HCT116 (cell line): Measurements from ENCODE around the gene SPRY4. TPM values are rescaled to one million over a fixed set of nuclear protein-coding genes. Genes with fewer than 3 reads are reported as not detected.

Experiments used
- ATAC-seq: fragments of 200-7000 bp; cut with Tn5 transposase; 2 replicates; pipeline ENCODE4 v1.9.1; 2020; ENCODE audit warnings: mild to moderate bottlenecking, moderate library complexity
- BruUV-seq: library from RNA; stranded (reverse); fragments of 400-500 nt; replicated peaks from 2 replicates; lab custom pipeline; 2021; lab: Mats Ljungman, UMichigan
- CTCF ChIA-PET: fragments of 300-600 bp; sonication (Branson Sonifier 250); formaldehyde crosslinking; loops from one replicate; lab custom pipeline; 2021; ENCODE audit warnings: antibody characterized with exemption; lab: Charles Lee
- POLR2A ChIA-PET: fragments of 300-600, 350-600 bp; sonication (Branson Sonifier 250); formaldehyde crosslinking; loops from one replicate; lab custom pipeline; 2021; ENCODE audit warnings: antibody characterized with exemption; lab: Charles Lee
- RAD21 ChIA-PET, 2 experiments: fragments of 300-600 bp; sonication (Branson Sonifier 250); formaldehyde crosslinking; loops; one replicate each; lab custom pipeline; 2023; ENCODE audit warnings: low total read pairs in 2 of 2; ENCODE audit not compliant: uncharacterized antibody in 2 of 2, unreplicated experiment in 2 of 2, low non-redundant PET in 1 of 2; lab: Charles Lee
- DNase-seq: peaks from one replicate; pipeline ENCODE4 v3.0.0-alpha.2; 2010; ENCODE audit warnings: low read depth, low spot score
- H2AFZ ChIP-seq: fragments of 200-600 bp; shearing (Covaris generic), sonication (generic); 2 replicates; pipeline ENCODE4 v1.6.1; 2017; ENCODE audit warnings: low read depth, mixed run types, mixed read lengths, antibody characterized with exemption, low read length; ENCODE audit not compliant: poor library complexity, severe bottlenecking
- H3K27ac ChIP-seq: 2 replicates; pipeline ENCODE4 v1.5.1; 2012; ENCODE audit warnings: low read depth, low read length
- H3K27me3 ChIP-seq: fragments of 200-600 bp; sonication (generic); 2 replicates; pipeline ENCODE4 v1.6.1; 2016; ENCODE audit warnings: mixed run types, low read length, mixed read lengths; ENCODE audit not compliant: insufficient read depth
- H3K36me3 ChIP-seq, 2 experiments: fragments of 200-500 bp in 1 of 2; fragments of 200-600 bp in 1 of 2; sonication (Bioruptor generic) in 1 of 2; sonication (generic) in 1 of 2; 2 replicates each; pipeline versions ENCODE4 v1.5.1 to v1.6.1; 2014 to 2016; ENCODE audit warnings: low read length in 2 of 2, inconsistent platforms in 1 of 2, mixed read lengths in 1 of 2, mixed run types in 1 of 2; ENCODE audit not compliant: insufficient read depth in 2 of 2, control insufficient read depth in 1 of 2
- H3K4me1 ChIP-seq, 2 experiments: fragments of 200-600 bp in 1 of 2; sonication (generic) in 1 of 2; 2 replicates each; pipeline versions ENCODE4 v1.5.1 to v1.6.1; 2012 to 2017; ENCODE audit warnings: low read length in 2 of 2, inconsistent platforms in 1 of 2, mild to moderate bottlenecking in 1 of 2, mixed read lengths in 1 of 2, mixed run types in 1 of 2, moderate library complexity in 1 of 2; ENCODE audit not compliant: insufficient read depth in 2 of 2, control insufficient read depth in 1 of 2
- H3K4me2 ChIP-seq: fragments of 200-600 bp; sonication (generic); 2 replicates; pipeline ENCODE4 v1.6.1; 2017; ENCODE audit warnings: mixed run types, low read length, mixed read lengths
- H3K4me3 ChIP-seq, 2 experiments: fragments of 200-600 bp in 1 of 2; sonication (generic) in 1 of 2; replicated peaks in 1 of 2; 2 replicates each; pipeline ENCODE4 v1.5.1; 2011 to 2016; ENCODE audit warnings: low read length in 2 of 2, control low read depth in 1 of 2, low read depth in 1 of 2, mild to moderate bottlenecking in 1 of 2, mixed read lengths in 1 of 2, mixed run types in 1 of 2
- H3K79me2 ChIP-seq: fragments of 200-600 bp; sonication (generic); 2 replicates; pipeline ENCODE4 v1.6.1; 2017; ENCODE audit warnings: mild to moderate bottlenecking, mixed run types, low read length, moderate library complexity, mixed read lengths; ENCODE audit not compliant: insufficient read depth
- H3K9ac ChIP-seq: fragments of 200-600 bp; sonication (generic); 2 replicates; pipeline ENCODE4 v1.6.1; 2016; ENCODE audit warnings: low read length, mixed read lengths
- H3K9me2 ChIP-seq: fragments of 200-600 bp; sonication (generic), shearing (Covaris generic); 2 replicates; pipeline ENCODE4 v1.6.1; 2017; ENCODE audit warnings: mixed run types, mild to moderate bottlenecking, moderate library complexity; ENCODE audit not compliant: insufficient read depth
- H3K9me3 ChIP-seq, 2 experiments: fragments of 200-500 bp in 1 of 2; fragments of 200-600 bp in 1 of 2; sonication (Bioruptor generic) in 1 of 2; sonication (generic) in 1 of 2; 2 replicates each; pipeline ENCODE4 v1.6.1; 2014 to 2017; ENCODE audit warnings: low read length in 2 of 2, mixed read lengths in 2 of 2, inconsistent platforms in 1 of 2, low read depth in 1 of 2, mild to moderate bottlenecking in 1 of 2, mixed run types in 1 of 2, moderate library complexity in 1 of 2; ENCODE audit not compliant: control insufficient read depth in 1 of 2, insufficient read depth in 1 of 2
- H4K20me1 ChIP-seq: fragments of 200-600 bp; sonication (generic), shearing (Covaris generic); 2 replicates; pipeline ENCODE4 v1.6.1; 2017; ENCODE audit warnings: mixed run types, mild to moderate bottlenecking, moderate library complexity; ENCODE audit not compliant: insufficient read depth
- CBX3 ChIP-seq: IDR thresholded peaks from 2 replicates; pipeline ENCODE4 v1.6.1; 2012; ENCODE audit warnings: low read depth
- CEBPB ChIP-seq: IDR thresholded peaks from 2 replicates; pipeline ENCODE4 v1.6.1; 2012; ENCODE audit warnings: low read depth
- CTCF ChIP-seq, 3 experiments: fragments of 200-600 bp in 1 of 3; sonication (generic) in 1 of 3; IDR thresholded peaks in 2 of 3; conservative IDR thresholded peaks in 1 of 3; 2 replicates each; pipeline ENCODE4 v1.5.1; 2012 to 2017; ENCODE audit warnings: low read depth in 2 of 3, low read length in 2 of 3, antibody characterized with exemption in 1 of 3, borderline replicate concordance in 1 of 3, control low read depth in 1 of 3, mild to moderate bottlenecking in 1 of 3, mixed read lengths in 1 of 3, mixed run types in 1 of 3, moderate library complexity in 1 of 3; ENCODE audit not compliant: insufficient read depth in 1 of 3
- EGR1 ChIP-seq: IDR thresholded peaks from 2 replicates; pipeline ENCODE4 v1.6.1; 2012; ENCODE audit warnings: low read depth
- ELF1 ChIP-seq: IDR thresholded peaks from 2 replicates; pipeline ENCODE4 v1.6.1; 2012; ENCODE audit warnings: low read depth, borderline replicate concordance
- EZH2 ChIP-seq: fragments of 200-600 bp; sonication (generic); IDR thresholded peaks from 2 replicates; pipeline ENCODE4 v1.6.1; 2017; ENCODE audit warnings: antibody characterized with exemption, mixed run types
- EZH2phosphoT487 ChIP-seq: fragments of 200-600 bp; IDR thresholded peaks from 2 replicates; pipeline ENCODE4 v1.6.1; 2018; ENCODE audit warnings: antibody characterized with exemption, borderline replicate concordance
- JUND ChIP-seq: IDR thresholded peaks from 2 replicates; pipeline ENCODE4 v1.6.1; 2012
- POLR2A ChIP-seq: IDR thresholded peaks from 2 replicates; pipeline ENCODE4 v1.7.0; 2011; ENCODE audit warnings: borderline replicate concordance; ENCODE audit not compliant: insufficient read depth, insufficient read length; ENCODE audit errors: extremely low read depth
- POLR2AphosphoS5 ChIP-seq: IDR thresholded peaks from 2 replicates; pipeline ENCODE4 v1.6.1; 2011; ENCODE audit warnings: mild to moderate bottlenecking, low read depth, low read length, moderate library complexity
- RAD21 ChIP-seq: IDR thresholded peaks from 2 replicates; pipeline ENCODE4 v1.6.1; 2012; ENCODE audit warnings: low read depth, mild to moderate bottlenecking
- SIN3A ChIP-seq: IDR thresholded peaks from 2 replicates; pipeline ENCODE4 v1.6.1; 2012; ENCODE audit warnings: low read depth
- SP1 ChIP-seq: IDR thresholded peaks from 2 replicates; pipeline ENCODE4 v1.6.1; 2012; ENCODE audit warnings: low read depth
- SRF ChIP-seq: IDR thresholded peaks from 2 replicates; pipeline ENCODE4 v1.6.1; 2012; ENCODE audit warnings: low read depth
- TCF7L2 ChIP-seq: IDR thresholded peaks from 2 replicates; pipeline ENCODE4 v1.7.0; 2011; ENCODE audit warnings: borderline replicate concordance, inconsistent platforms; ENCODE audit not compliant: insufficient read depth, insufficient read length; ENCODE audit errors: extremely low read depth
- YY1 ChIP-seq: IDR thresholded peaks from 2 replicates; pipeline ENCODE4 v1.6.1; 2011; ENCODE audit warnings: low read length, low read depth, moderate library complexity, mild to moderate bottlenecking; ENCODE audit not compliant: insufficient replicate concordance; ENCODE audit errors: extremely low read depth
- ZBTB33 ChIP-seq: IDR thresholded peaks from 2 replicates; pipeline ENCODE4 v1.6.1; 2011; ENCODE audit warnings: mild to moderate bottlenecking, low read length, moderate library complexity; ENCODE audit not compliant: insufficient replicate concordance; ENCODE audit errors: extremely low read depth
- ZFX ChIP-seq: fragments of 450-650 bp; IDR thresholded peaks from 2 replicates; pipeline ENCODE4 v1.6.1; 2017
- ZNF274 ChIP-seq: fragments of 200-500 bp; sonication (Bioruptor generic); IDR thresholded peaks from 2 replicates; pipeline ENCODE4 v1.6.1; 2014; ENCODE audit warnings: mild to moderate bottlenecking, low read depth, low read length, inconsistent platforms
- intact Hi-C: fragments of 100-400 bp; cut with micrococcal nuclease; formaldehyde crosslinking; loops from 2 replicates; pipeline ENCODE4 v1.10.0; 2022
- total RNA-seq: library from RNA; stranded (reverse); gene quantifications from one replicate; pipeline ENCODE4 v1.2.1, GENCODE V29; 2021; ENCODE audit not compliant: unreplicated experiment

Gene SPRY4
- total RNA-seq, 1 experiment from 2014 or later, result 112 TPM

GRCh38 chr5:142350021-142350420 is 25.2 kb upstream of the SPRY4 start:
- RAD21 ChIA-PET, result no interaction called here
- ATAC-seq (no peak), DNase-seq (no peak)
- no TSS peak for BruUV-seq
- peak overlapping the region; percentile 2; the same call in 1 of the 2 replicates for H3K27ac ChIP-seq
- H4K20me1 ChIP-seq, result no peaks in the 10 kb centered on the region
- peaks cover 0 to 14% of the 10 kb centered on the region in 2 experiments; a peak in 1 of 4 replicates for H3K36me3 ChIP-seq
- no peak overlapping the region for H3K4me2 ChIP-seq
- TF ChIP-seq ZFX, result no peak
- TF ChIP-seq EZH2, result no peak
- TF ChIP-seq TCF7L2, result no peak
- TF ChIP-seq EZH2phosphoT487, result no peak
- no peak for TF ChIP-seq CBX3
- no peak for TF ChIP-seq POLR2AphosphoS5
- TF ChIP-seq SP1, result no peak
- TF ChIP-seq POLR2A, result no peak
- no peak for TF ChIP-seq JUND
- TF ChIP-seq SRF, result no peak
- TF ChIP-seq ZNF274, result no peak
- TF ChIP-seq EGR1, result no peak
- TF ChIP-seq SIN3A, result no peak
- no peak for TF ChIP-seq ZBTB33
- no peak for TF ChIP-seq CTCF (IDR thresholded peaks at IDR 0.05 in 2 of 3, conservative IDR thresholded peaks at IDR 0.05 in 1 of 3; ENCODE audit: borderline replicate concordance in 1 of 3, insufficient read depth in 1 of 3, low read depth in 2 of 3, low read length in 2 of 3)
- TF ChIP-seq CEBPB, result no peak
- no peak for TF ChIP-seq RAD21
- no peak for TF ChIP-seq ELF1
- TF ChIP-seq YY1, result no peak
- TF ChIP-seq, all 23 proteins: peak for 0
- H3K4me3 ChIP-seq, result no peak overlapping the region
- H3K79me2 ChIP-seq, result no peaks in the 10 kb centered on the region
- no peak overlapping the region for H2AFZ ChIP-seq
- H3K4me1 ChIP-seq, result peaks cover 18 to 24% of the 10 kb centered on the region in 2 experiments; a peak in 3 of 4 replicates
- intact Hi-C loops, result no loop called here
- CTCF ChIA-PET, result no interaction called here
- H3K27me3 ChIP-seq, result no peaks in the 10 kb centered on the region
- no peaks in the 10 kb centered on the region for H3K9me2 ChIP-seq
- H3K9me3 ChIP-seq, result peaks cover 8 to 13% of the 10 kb centered on the region in 2 experiments; a peak in 3 of 4 replicates
- POLR2A ChIA-PET, result interaction anchor here (0.9 to 1.6 kb wide), 2 partner anchors 9 to 16 kb away, joined by 3 to 4 read pairs; no protein-coding TSS in a partner anchor
- H3K9ac ChIP-seq, result no peak overlapping the region
